HT1080 (cell line): ENCODE data around the gene TCF7L2. TPM values are rescaled to one million over a fixed set of nuclear protein-coding genes. Genes with fewer than 3 reads are reported as not detected.

Source experiments
- DNase-seq: peaks from one replicate; pipeline ENCODE4 v3.0.0-alpha.2; 2015; ENCODE audit warnings: low read depth
- total RNA-seq: library from RNA; depleted of rRNA; stranded (reverse); fragments of >200 nt; shearing (Covaris generic); gene quantifications from 2 replicates; pipeline ENCODE4 v1.2.3, GENCODE V29; 2014

The TCF7L2 gene
- total RNA-seq, 1 experiment from 2014 or later, result 9.6 TPM

GRCh38 chr10:112945811-112946210 is 4.2 kb upstream of the TCF7L2 start:
- DNase-seq, result no peak

DNA sequence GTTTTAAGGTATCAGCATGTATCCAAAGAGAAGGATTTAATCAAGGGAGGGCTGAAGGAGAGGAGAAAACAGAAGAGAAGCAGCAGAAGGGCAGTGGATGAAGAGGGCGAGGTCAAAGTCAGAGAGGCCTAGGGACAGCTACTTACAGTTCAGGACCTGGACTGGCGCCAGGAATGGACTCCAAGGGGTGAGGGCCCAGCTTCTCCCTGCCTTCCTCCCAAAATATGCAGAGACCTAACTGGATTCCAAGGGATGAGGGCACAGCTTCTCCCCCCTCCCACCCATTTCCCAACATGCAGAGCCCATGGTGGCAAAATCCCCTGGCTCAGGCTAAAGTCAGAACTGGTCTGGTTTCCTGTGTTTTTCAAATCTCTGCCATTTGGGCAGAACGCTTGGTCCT is 3.4 kb upstream of the TCF7L2 start:
- DNase-seq, result no peak

DNA sequence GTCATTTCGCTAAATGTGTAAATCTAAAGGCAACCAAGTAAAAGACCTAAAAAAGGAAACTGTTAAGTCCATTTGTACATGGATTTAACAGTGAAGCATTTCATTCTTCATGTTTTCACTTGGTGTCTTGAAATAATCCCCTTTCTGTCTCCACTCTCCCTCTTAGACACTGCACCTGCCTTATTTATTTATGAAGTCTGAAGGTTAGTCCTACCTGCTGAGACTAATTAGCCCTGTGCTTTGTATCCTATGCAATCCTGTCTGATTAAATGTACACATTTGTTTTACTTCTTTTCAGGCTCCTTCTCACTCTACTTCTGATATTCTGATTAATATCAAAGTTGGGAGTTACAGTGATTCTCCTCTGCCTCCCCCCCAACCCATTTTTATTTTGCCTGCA is 1.9 kb upstream of the TCF7L2 start:
- no peak for DNase-seq

DNA sequence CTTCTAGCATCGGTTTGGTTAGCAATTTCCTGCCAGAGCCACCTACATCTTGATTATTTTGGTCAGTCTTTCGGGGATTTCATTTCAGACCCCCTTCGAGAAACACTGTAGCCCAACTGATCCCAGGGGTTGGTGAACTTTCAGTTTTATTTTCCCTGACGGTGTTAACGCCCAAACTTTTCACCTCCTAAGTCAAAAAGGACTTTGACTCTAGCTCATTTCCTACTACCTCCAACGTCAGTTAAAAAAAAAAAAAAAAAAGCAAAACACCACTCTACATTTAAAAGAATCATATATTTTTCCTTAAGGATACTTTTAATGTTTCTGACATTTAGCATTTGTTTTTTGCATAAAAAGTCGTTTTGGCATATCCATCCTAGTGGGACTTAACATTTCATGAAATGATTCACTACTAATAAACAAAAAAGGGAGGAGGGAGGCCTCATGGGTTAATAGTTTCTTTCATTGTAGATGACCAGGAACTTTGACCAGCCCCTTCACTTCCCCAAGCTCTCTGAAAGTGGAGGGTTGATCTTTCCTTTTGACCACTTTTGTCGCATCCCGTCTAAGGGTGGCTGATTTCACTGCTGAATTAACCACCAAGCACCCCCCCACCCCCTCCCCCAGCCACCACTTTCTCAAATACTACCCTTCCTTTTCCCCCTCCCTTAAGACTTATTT is 764 bp upstream of the TCF7L2 start:
- DNase-seq, result peak; percentile 17

- DNase-seq, result peak; percentile 28
Measured at GRCh38 chr10:112950714-112951358, 789 bp downstream of the TCF7L2 start.

- DNase-seq, result peak; percentile 86
Measured at GRCh38 chr10:112951359-112952281, 1.6 kb downstream of the TCF7L2 start.

GRCh38 chr10:112952282-112953173 is 2.5 kb downstream of the TCF7L2 start:
- DNase-seq, result peak; percentile 19

- peak; percentile 49 for DNase-seq
Measured at GRCh38 chr10:112953174-112954159, 3.4 kb downstream of the TCF7L2 start.

- DNase-seq, result no peak
Measured at GRCh38 chr10:112954974-112955581, 5.0 kb downstream of the TCF7L2 start.

GRCh38 chr10:112955582-112956421 is 5.8 kb downstream of the TCF7L2 start:
- DNase-seq, result peak; percentile 77

DNA sequence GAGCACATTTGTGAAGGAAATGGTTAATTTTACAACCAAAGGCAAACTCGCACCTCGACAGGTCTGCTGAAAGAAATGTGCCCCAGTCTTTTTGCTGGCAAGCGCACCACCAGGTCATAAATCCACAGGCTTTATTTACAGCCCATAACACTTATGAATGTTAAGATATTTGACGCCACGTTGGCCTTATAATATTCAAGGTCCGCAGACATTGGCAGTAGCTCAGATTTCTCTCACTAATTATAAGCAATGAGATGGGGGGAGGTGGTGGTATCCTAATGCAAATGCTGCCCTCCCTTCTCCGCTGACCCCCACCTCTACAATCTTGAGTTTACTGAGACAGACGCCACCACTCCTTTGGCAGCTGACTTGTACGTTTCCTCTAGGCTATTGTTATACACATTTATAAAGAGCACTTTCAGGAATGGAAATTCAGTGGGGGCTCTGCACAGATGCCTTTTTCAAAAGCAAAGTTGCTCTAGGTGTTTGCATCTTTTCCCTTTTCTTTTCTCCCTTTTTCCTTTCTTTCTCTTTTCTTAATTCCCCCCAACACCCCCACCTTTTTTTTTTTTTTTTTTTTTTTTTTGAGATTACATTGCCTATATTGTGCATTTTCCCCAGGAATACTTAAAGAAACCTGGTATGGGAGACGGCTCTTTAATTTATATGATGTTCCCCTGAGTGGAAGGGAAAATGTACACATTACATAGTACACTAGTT is 6.7 kb downstream of the TCF7L2 start:
- DNase-seq, result no peak

- DNase-seq, result peak; percentile 28
Measured at GRCh38 chr10:112957640-112958092, 7.6 kb downstream of the TCF7L2 start.

GRCh38 chr10:112958275-112958995 is 8.4 kb downstream of the TCF7L2 start:
- peak; percentile 71 for DNase-seq

DNA sequence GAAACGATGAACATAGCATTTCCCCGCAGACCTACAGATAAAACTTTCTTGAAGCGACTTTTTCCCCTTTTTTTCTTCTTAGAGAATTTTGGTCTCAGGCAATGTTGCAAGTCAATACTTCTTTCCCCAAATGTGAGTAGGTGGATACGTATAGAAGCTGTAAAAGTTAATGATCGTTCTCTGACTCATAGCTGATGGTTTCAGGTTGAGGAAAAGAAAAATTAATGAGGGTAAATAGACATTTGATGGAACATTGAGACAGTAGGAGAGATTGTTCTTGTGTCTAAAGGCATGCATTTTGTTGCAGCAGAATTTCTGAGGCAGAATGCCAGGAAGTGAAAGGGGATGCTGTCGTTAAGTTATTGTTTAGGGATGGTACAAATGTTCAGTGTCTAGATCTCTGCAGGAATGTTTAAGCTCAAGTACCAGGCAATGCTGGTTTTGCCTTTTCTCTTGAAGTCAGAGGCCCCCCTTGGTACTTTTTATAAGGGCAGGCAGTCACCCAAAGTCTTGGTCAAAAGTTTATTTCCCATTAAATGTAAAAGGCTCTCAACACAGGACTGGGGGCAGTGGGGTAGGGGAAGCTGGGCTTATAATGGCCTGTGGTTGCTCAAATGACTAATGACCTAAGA is 9.3 kb downstream of the TCF7L2 start:
- peak; percentile 72 for DNase-seq

DNA sequence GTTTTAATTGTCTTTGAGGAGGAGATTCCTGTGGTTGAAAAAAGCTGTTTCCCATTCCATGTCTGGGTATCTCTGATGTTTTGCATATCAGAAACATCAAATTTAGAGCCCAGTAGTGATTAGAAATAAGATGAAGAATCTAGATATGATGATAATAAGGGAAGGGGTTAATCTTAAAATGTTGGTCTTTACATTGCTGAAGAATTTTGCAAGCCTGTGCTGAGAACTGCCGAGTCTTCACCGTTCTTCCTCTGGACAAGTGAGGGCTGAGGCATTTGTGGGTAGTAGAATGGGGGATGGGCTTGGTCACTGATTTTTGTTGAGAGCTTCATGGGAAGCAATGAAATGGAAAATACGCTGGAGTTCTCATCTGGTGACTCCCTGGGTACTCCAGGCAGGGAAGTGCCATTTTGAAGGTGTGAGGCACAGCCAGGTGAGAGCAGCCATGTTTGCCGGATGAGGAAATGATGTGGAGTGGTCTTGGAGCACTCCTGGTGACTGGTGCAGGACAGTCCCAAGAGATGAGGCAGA is 10.2 kb downstream of the TCF7L2 start:
- DNase-seq, result no peak

DNA sequence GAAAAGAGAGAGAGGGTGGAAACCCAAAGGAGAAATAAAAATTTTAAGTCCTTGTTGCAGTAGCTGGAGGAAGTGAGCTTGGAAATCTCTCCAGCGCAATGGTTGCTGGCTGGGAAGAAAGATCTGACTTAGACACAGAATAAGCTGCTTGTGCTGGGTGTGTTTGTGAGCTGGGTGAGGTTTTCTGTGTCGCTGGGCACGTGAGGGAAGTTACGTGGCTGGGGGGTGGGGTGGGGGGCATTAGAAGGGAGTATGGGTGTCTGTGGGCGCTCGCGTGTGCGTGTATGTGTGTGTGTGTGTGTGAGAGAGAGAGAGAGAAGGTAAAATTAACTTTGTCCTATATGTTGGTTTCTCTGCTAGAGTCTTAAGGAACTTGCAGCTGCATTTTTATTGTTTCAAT is 11.6 kb downstream of the TCF7L2 start:
- no peak for DNase-seq
